DND-41 (cell line): ENCODE measurements around the gene CDAN1.

Experiments
- EZH2 ChIP-seq: IDR thresholded peaks from 3 replicates; pipeline ENCODE4 v1.6.1; 2012; ENCODE audit warnings: borderline replicate concordance, low read depth, mild to moderate bottlenecking, moderate library complexity, low read length, inconsistent platforms; ENCODE audit not compliant: severe bottlenecking
- TF ChIP-seq, protein P1 (sequence below): IDR thresholded peaks from 2 replicates; pipeline ENCODE4 v1.5.1; 2012; ENCODE audit warnings: borderline replicate concordance, low read length, moderate library complexity, mild to moderate bottlenecking; ENCODE audit not compliant: poor library complexity, severe bottlenecking; ENCODE audit errors: extremely low read depth

DNA sequence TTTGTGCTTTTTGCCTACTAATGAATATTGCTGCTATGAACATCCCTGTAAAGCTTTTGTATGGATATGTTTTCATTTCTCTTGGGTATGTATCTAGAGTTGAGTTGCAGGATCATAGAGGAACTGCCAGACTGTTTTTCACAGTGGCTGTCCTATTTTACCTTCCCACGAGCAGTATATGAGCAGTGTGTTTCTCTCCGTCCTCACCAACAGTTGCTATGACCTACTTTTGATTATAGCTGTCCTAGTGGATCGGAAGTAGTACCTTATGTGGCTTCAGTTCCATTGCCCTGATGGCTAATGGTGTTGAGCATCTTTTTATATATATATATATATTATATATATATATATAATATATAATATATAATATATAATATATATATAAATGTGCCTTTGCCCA lies 25.2 kb downstream of the CDAN1 start:
- TF ChIP-seq EZH2: no peak
- TF ChIP-seq, protein P1, sequence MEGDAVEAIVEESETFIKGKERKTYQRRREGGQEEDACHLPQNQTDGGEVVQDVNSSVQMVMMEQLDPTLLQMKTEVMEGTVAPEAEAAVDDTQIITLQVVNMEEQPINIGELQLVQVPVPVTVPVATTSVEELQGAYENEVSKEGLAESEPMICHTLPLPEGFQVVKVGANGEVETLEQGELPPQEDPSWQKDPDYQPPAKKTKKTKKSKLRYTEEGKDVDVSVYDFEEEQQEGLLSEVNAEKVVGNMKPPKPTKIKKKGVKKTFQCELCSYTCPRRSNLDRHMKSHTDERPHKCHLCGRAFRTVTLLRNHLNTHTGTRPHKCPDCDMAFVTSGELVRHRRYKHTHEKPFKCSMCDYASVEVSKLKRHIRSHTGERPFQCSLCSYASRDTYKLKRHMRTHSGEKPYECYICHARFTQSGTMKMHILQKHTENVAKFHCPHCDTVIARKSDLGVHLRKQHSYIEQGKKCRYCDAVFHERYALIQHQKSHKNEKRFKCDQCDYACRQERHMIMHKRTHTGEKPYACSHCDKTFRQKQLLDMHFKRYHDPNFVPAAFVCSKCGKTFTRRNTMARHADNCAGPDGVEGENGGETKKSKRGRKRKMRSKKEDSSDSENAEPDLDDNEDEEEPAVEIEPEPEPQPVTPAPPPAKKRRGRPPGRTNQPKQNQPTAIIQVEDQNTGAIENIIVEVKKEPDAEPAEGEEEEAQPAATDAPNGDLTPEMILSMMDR: no peak
